B cell (primary cell): ENCODE results near the gene CTPS2.

Experiments used
- CTCF ChIP-seq: fragments of 200-600 bp; IDR thresholded peaks from one replicate; pipeline ENCODE4 v1.8.0; 2022; ENCODE audit warnings: antibody characterized with exemption, mild to moderate bottlenecking
- EZH2 ChIP-seq: IDR thresholded peaks from 2 replicates; pipeline ENCODE4 v1.6.1; 2012; ENCODE audit warnings: borderline replicate concordance, low read depth, mild to moderate bottlenecking, moderate library complexity, low read length; ENCODE audit not compliant: insufficient read depth, poor library complexity, severe bottlenecking

GRCh38 chrX:16640823-16641222 is 71.6 kb downstream of the CTPS2 start:
- TF ChIP-seq EZH2: no peak
- TF ChIP-seq CTCF: no peak
